ENCODE data around the gene GIGYF2.
A peak's percentile ranks its signal among the peaks of the same experiment; 100 is the strongest.

- TF ChIP-seq CTCF (conservative IDR thresholded peaks at IDR 0.05; ENCODE audit: low read length) (peak; percentile 74), EZH2phosphoT487 (IDR thresholded peaks at IDR 0.05; ENCODE audit: borderline replicate concordance, low read depth, low read length) (no peak)
Observed at GRCh38 chr2:232809349-232810124, 112.4 kb downstream of the GIGYF2 start.
